Type B pancreatic cell (in vitro differentiated cells): Measurements from ENCODE around the gene USH2A. TPM values are rescaled to one million over a fixed set of nuclear protein-coding genes. Genes with fewer than 3 reads are reported as not detected.

ENCODE experiments used
- DNase-seq: peaks from one replicate; pipeline ENCODE4 v3.0.0; 2021; ENCODE audit warnings: mixed read lengths; ENCODE audit not compliant: unreplicated experiment; ENCODE audit errors: extremely low spot score
- H3K27ac Mint-ChIP-seq: 2 replicates; pipeline ENCODE4 v1.8.0; 2021; ENCODE audit warnings: mild to moderate bottlenecking, mixed read lengths
- H3K27me3 Mint-ChIP-seq: 2 replicates; pipeline ENCODE4 v1.8.0; 2021; ENCODE audit warnings: mixed read lengths
- H3K36me3 Mint-ChIP-seq: 2 replicates; pipeline ENCODE4 v1.8.0; 2021; ENCODE audit warnings: mixed read lengths
- H3K4me1 Mint-ChIP-seq: one replicate; pipeline ENCODE4 v1.8.0; 2021; ENCODE audit warnings: mixed read lengths; ENCODE audit not compliant: unreplicated experiment
- H3K4me3 Mint-ChIP-seq: 2 replicates; pipeline ENCODE4 v1.8.0; 2021; ENCODE audit warnings: mild to moderate bottlenecking, mixed read lengths
- H3K9me3 Mint-ChIP-seq: 2 replicates; pipeline ENCODE4 v1.8.0; 2021; ENCODE audit warnings: mixed read lengths
- CTCF ChIP-seq: fragments of 200-600 bp; sonication (generic); conservative IDR thresholded peaks from 2 replicates; pipeline ENCODE4 v1.5.0; 2021; ENCODE audit warnings: antibody characterized with exemption, mild to moderate bottlenecking
- total RNA-seq: library from RNA; stranded (reverse); gene quantifications from 2 replicates; pipeline ENCODE4 v1.2.1, GENCODE V29; 2021; ENCODE audit warnings: low replicate concordance

Gene USH2A
- total RNA-seq, 1 donor from 2014 or later = 0.22 TPM

- Mint-ChIP-seq H3K4me3 (no peak overlapping the region), H3K27ac (no peak overlapping the region), H3K4me1 (no peaks in the 10 kb centered on the region), H3K36me3 (no peaks in the 10 kb centered on the region), H3K9me3 (peaks cover 6% of the 10 kb centered on the region), H3K27me3 (no peaks in the 10 kb centered on the region)
- TF ChIP-seq CTCF = no peak
- no peak for DNase-seq
Measured at GRCh38 chr1:215807218-215807617, 616.0 kb downstream of the USH2A start.

- H3K4me3 Mint-ChIP-seq = no peak overlapping the region
- no peak for TF ChIP-seq CTCF
- no peak for DNase-seq
- no peaks in the 10 kb centered on the region for H3K27me3 Mint-ChIP-seq
- no peak overlapping the region for H3K27ac Mint-ChIP-seq
- H3K4me1 Mint-ChIP-seq = peaks cover 3% of the 10 kb centered on the region
- no peaks in the 10 kb centered on the region for H3K36me3 Mint-ChIP-seq
- H3K9me3 Mint-ChIP-seq = no peaks in the 10 kb centered on the region
Measured at GRCh38 chr1:215797859-215798258, 625.4 kb downstream of the USH2A start.

- H3K27ac Mint-ChIP-seq = no peak overlapping the region
Measured at GRCh38 chr1:215794156-215794555, 629.1 kb downstream of the USH2A start.

GRCh38 chr1:215793180-215793579 lies 630.1 kb downstream of the USH2A start:
- TF ChIP-seq CTCF = peak; percentile 58
- DNase-seq = no peak
- H3K9me3 Mint-ChIP-seq = no peaks in the 10 kb centered on the region
- H3K4me1 Mint-ChIP-seq = peaks cover 8% of the 10 kb centered on the region
- H3K27ac Mint-ChIP-seq = no peak overlapping the region
- no peaks in the 10 kb centered on the region for H3K36me3 Mint-ChIP-seq
- no peak overlapping the region for H3K4me3 Mint-ChIP-seq
- no peaks in the 10 kb centered on the region for H3K27me3 Mint-ChIP-seq

More at GRCh38 chr1:215794156-215794555, 629.1 kb downstream of the USH2A start:
- H3K4me3 Mint-ChIP-seq = no peak overlapping the region
- H3K27me3 Mint-ChIP-seq = no peaks in the 10 kb centered on the region
- TF ChIP-seq CTCF = no peak
- no peaks in the 10 kb centered on the region for H3K9me3 Mint-ChIP-seq
- DNase-seq = no peak
- H3K4me1 Mint-ChIP-seq = peaks cover 8% of the 10 kb centered on the region
- no peaks in the 10 kb centered on the region for H3K36me3 Mint-ChIP-seq

- peaks cover 8% of the 10 kb centered on the region for H3K4me1 Mint-ChIP-seq
- no peak overlapping the region for H3K27ac Mint-ChIP-seq
- no peaks in the 10 kb centered on the region for H3K36me3 Mint-ChIP-seq
- H3K4me3 Mint-ChIP-seq = no peak overlapping the region
- H3K27me3 Mint-ChIP-seq = no peaks in the 10 kb centered on the region
- TF ChIP-seq CTCF = no peak
- no peak for DNase-seq
- H3K9me3 Mint-ChIP-seq = no peaks in the 10 kb centered on the region
Measured at GRCh38 chr1:215792446-215792845, 630.8 kb downstream of the USH2A start.

GRCh38 chr1:215789981-215790380 lies 633.3 kb downstream of the USH2A start:
- no peak overlapping the region for H3K4me3 Mint-ChIP-seq
- no peak overlapping the region for H3K27ac Mint-ChIP-seq
- no peak for TF ChIP-seq CTCF
- DNase-seq = no peak
- H3K27me3 Mint-ChIP-seq = no peaks in the 10 kb centered on the region
- H3K9me3 Mint-ChIP-seq = no peaks in the 10 kb centered on the region
- H3K36me3 Mint-ChIP-seq = no peaks in the 10 kb centered on the region
- H3K4me1 Mint-ChIP-seq = peaks cover 8% of the 10 kb centered on the region
